Measurements from ENCODE around the gene DOK5.

- TF ChIP-seq CTCF (IDR thresholded peaks at IDR 0.05) (no peak), POLR2A (IDR thresholded peaks at IDR 0.05) (no peak)
Measured at GRCh38 chr20:54491506-54491905, 16.1 kb downstream of the DOK5 start.
